HFFc6 (cell line): ENCODE results near the gene C19orf73. TPM values are rescaled to one million over a fixed set of nuclear protein-coding genes. Genes with fewer than 3 reads are reported as not detected.
A peak's percentile ranks its signal among the peaks of the same experiment; 100 is the strongest.
"Not testable (repeated sequence)": the region's sequence is repeated elsewhere in the genome, so short reads cannot be mapped to it uniquely, and the experiment has no call there.

ENCODE experiments used
- DNase-seq: peaks from one replicate; pipeline ENCODE4 v3.0.0-alpha.2; 2018
- H3K27ac Mint-ChIP-seq: 2 replicates; pipeline ENCODE4 v1.8.0; 2020; ENCODE audit warnings: mild to moderate bottlenecking, mixed read lengths
- H3K27me3 Mint-ChIP-seq: 2 replicates; pipeline ENCODE4 v1.8.0; 2021; ENCODE audit warnings: mild to moderate bottlenecking, moderate library complexity, mixed read lengths; ENCODE audit not compliant: insufficient read depth
- H3K36me3 Mint-ChIP-seq: 2 replicates; pipeline ENCODE4 v1.8.0; 2021; ENCODE audit warnings: low read depth, mixed read lengths
- H3K4me1 Mint-ChIP-seq: 2 replicates; pipeline ENCODE4 v1.8.0; 2020; ENCODE audit warnings: low read depth, mixed read lengths
- H3K4me3 Mint-ChIP-seq: 2 replicates; pipeline ENCODE4 v1.8.0; 2020; ENCODE audit warnings: mild to moderate bottlenecking, moderate library complexity, mixed read lengths
- H3K9me3 Mint-ChIP-seq: 2 replicates; pipeline ENCODE4 v1.8.0; 2020; ENCODE audit warnings: mild to moderate bottlenecking, mixed read lengths
- total RNA-seq, 6 experiments: library from RNA; stranded (reverse); fragmentation: NEBNext Ultra II Directional; extraction: Animal tissue kit (Norgen Biotek cat#: 25700); gene quantifications; 2 replicates in 1 of 6; 3 replicates in 5 of 6; pipeline ENCODE4 v1.2.3, GENCODE V29; 2021
- TF ChIP-seq, protein P1 (sequence below): fragments of 200-600 bp; sonication (generic); IDR thresholded peaks from 2 replicates; pipeline ENCODE4 v1.5.0; 2021; ENCODE audit warnings: antibody characterized with exemption, mild to moderate bottlenecking

C19orf73 gene
- total RNA-seq, 6 experiments from 2014 or later = 0.60 to 1.1 (median 0.71) TPM

DNA sequence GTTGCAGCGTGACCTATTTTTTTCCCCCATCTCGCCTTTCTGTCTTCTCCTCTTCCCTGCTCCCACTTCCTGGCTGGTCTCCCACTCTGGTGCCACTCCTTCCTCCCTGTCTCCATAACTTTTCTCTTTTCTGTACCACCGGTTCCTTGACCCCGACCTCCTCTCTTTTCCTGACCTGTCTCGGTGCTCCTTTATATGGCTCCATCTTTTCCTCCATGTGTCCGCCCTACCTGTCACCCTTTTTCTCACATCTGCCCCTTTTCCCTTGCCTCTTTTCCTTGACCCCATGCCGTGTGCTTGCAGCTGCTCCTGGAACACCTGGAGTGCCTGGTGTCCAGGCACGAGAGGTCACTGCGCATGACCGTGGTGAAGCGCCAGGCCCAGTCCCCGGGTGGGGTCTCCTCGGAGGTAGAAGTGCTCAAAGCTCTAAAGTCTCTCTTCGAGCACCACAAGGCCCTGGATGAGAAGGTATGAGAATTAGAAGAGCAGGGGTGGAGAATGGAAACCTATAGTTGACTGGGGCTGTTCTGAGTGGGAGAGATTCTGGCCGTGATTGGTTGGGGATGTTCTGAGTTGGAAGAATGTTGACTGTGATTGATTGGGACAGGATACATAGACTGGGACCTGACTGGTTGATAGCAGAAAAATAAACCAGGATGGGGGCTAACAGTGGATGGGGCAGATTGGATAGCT, 9.7 kb upstream of the C19orf73 start:
- TF ChIP-seq, protein P1, sequence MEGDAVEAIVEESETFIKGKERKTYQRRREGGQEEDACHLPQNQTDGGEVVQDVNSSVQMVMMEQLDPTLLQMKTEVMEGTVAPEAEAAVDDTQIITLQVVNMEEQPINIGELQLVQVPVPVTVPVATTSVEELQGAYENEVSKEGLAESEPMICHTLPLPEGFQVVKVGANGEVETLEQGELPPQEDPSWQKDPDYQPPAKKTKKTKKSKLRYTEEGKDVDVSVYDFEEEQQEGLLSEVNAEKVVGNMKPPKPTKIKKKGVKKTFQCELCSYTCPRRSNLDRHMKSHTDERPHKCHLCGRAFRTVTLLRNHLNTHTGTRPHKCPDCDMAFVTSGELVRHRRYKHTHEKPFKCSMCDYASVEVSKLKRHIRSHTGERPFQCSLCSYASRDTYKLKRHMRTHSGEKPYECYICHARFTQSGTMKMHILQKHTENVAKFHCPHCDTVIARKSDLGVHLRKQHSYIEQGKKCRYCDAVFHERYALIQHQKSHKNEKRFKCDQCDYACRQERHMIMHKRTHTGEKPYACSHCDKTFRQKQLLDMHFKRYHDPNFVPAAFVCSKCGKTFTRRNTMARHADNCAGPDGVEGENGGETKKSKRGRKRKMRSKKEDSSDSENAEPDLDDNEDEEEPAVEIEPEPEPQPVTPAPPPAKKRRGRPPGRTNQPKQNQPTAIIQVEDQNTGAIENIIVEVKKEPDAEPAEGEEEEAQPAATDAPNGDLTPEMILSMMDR = no peak
- DNase-seq = no peak
- peaks cover 10% of the 10 kb centered on the region for H3K4me1 Mint-ChIP-seq
- H3K27me3 Mint-ChIP-seq = peaks cover 6% of the 10 kb centered on the region
- H3K27ac Mint-ChIP-seq = no peak overlapping the region
- H3K9me3 Mint-ChIP-seq = no peaks in the 10 kb centered on the region
- H3K4me3 Mint-ChIP-seq = peak overlapping the region; percentile 85
- H3K36me3 Mint-ChIP-seq = no peaks in the 10 kb centered on the region

DNA sequence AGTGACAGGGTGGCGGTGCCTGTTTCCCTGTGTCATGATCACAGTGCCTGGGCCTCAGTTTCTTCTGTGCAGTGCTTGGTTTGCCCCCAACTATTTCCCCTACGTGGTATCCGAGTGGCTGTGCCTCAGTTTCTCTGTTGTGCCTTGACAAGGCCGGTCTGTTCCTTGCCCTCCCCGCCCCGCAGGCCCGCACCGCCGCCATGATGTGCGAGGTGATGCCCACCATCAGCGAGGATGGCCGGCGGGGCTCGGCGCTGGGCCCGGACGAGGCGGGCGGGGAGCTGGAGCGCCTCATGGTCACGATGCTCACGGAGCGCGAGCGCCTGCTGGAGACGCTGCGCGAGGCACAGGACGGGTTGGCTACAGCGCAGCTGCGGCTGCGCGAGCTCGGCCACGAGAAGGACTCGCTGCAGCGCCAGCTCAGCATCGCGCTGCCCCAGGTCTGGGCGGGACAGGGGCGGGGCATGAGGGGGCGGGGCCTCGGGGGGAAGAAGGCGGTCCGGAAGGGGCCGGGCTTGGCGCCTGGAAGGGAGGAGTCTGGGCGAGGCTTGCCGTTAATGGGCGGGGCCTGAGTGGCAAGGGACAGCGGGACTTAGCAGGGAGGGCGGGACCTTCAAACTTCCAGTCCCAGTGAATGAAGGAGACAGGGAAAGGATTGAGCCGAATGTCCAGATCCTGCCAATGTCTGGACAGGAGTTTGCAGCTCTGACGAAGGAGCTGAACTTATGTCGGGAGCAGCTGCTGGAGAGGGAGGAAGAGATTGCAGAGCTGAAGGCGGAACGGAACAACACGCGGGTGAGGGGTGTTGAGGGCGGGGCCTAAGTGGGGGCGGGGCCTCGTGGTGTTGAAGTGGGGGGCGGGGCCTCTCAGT, 9.0 kb upstream of the C19orf73 start:
- Mint-ChIP-seq H3K27ac (peak overlapping the region; percentile 51; the same call in 1 of the 2 replicates), H3K27me3 (peaks cover 10% of the 10 kb centered on the region), H3K36me3 (no peaks in the 10 kb centered on the region), H3K9me3 (no peaks in the 10 kb centered on the region), H3K4me3 (peak overlapping the region; percentile 85), H3K4me1 (peaks cover 10% of the 10 kb centered on the region)
- TF ChIP-seq, protein P1 = no peak; the same call in 1 of the 2 replicates
- DNase-seq = peak; percentile 94

DNA sequence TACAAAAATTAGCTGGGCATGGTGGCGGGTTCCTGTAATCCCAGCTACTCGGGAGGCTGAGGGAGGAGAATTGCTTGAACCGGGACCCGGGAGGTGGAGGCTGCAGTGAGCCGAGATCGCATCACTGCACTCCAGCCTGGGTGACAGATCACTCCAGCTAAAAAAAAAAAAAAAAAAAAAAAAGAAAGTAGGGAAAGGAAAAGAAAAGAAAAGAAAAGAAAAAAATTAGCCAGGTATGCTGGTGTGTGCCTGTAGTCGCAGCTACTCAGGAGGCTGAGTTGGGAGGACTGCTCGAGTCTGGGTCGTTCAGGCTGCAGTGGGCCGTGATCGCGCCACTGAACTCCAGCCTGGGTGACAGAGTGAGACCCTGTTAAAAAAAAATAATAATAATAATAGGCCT, 8.3 kb upstream of the C19orf73 start:
- H3K36me3 Mint-ChIP-seq, H3K27ac Mint-ChIP-seq, H3K9me3 Mint-ChIP-seq, DNase-seq, H3K4me3 Mint-ChIP-seq: not testable (repeated sequence)
- peaks cover 10% of the 10 kb centered on the region for H3K27me3 Mint-ChIP-seq
- H3K4me1 Mint-ChIP-seq = peaks cover 10% of the 10 kb centered on the region

DNA sequence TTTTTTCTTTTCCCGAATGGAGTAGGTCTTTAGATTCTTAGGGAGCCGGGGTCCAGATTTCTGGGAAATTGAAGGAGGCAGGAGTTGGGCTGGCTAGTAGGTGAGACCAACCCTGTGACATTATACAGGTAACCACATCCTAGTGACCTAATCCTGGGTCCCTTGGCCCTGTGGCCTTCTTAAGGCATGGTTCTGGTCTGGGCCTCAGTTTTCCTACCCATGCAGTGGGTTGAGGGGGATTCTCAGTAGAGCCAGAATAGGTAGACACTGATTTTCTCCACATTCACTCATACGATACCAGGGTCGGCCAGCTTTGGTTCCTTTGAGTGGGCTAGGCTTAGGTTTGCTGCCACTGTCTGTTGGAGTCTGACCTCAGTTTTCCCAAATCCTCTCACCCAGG, 7.6 kb upstream of the C19orf73 start:
- Mint-ChIP-seq H3K27ac (no peak overlapping the region), H3K27me3 (peaks cover 10% of the 10 kb centered on the region), H3K4me1 (peaks cover 10% of the 10 kb centered on the region)

DNA sequence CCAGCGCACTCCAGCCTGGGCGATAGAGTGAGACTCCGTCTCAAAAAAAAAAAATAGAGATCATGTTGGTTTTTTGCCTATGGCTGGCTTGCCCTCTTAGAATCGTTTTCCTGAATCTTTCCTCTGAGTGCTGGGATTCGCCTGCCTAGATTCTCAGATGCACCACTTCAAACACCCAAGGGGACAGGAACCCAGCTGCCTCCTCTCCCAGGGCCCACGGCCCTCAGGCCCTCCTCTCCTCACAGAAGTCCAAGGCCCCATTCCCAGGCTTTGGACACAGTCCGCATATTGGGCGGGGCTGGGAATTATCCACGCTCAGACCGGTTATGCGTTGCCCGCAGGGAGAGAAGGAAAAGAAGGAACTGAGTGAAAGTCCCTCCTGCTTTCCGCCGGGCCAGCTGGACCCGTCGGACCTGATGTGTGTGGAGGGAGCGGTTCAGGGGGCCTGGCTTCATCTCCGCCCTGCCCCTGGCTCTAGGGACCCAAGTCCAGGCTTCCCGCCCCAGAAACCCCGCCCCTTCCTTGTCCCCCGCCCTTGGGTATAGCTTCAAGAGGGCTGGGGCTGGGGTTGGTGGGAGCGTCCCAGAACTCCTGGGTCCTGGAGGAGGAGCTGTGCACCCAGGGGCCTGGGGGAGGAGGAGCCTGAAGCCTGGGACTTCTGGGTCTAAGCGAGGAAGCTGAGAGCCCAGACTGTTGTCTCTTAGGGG, 6.2 kb upstream of the C19orf73 start:
- Mint-ChIP-seq H3K9me3 (no peaks in the 10 kb centered on the region), H3K4me1 (peaks cover 10% of the 10 kb centered on the region), H3K4me3 (no peak overlapping the region), H3K36me3 (no peaks in the 10 kb centered on the region), H3K27me3 (peaks cover 16% of the 10 kb centered on the region), H3K27ac (no peak overlapping the region)
- DNase-seq = no peak
- TF ChIP-seq, protein P1 = no peak

More for the DNA sequence above, 7.6 kb upstream of the C19orf73 start:
- TF ChIP-seq, protein P1 = no peak
- no peak for DNase-seq
- Mint-ChIP-seq H3K9me3 (no peaks in the 10 kb centered on the region), H3K4me3 (no peak overlapping the region), H3K36me3 (no peaks in the 10 kb centered on the region)

DNA sequence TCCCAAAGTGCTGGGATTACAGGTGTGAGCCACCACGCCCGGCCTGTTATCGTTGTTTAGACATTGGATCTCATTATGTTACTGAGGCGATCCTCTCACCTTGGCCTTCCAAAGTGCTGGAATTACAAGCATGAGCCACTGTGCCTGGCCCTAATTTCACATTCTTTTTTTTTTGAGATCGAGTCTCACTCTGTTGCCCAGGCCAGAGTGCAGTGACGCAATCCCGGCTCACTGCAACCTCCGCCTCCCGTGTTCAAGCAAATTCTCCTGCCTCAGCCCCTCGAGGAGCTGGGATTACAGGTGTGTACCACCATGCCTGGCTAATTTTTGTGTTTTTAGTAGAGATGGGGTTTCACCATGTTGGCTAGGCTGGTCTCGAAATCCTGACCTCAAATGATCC, 4.3 kb upstream of the C19orf73 start:
- not testable (repeated sequence) for H3K36me3 Mint-ChIP-seq, DNase-seq, H3K4me3 Mint-ChIP-seq, H3K9me3 Mint-ChIP-seq, H3K27ac Mint-ChIP-seq, H3K4me1 Mint-ChIP-seq
- peaks cover 16% of the 10 kb centered on the region for H3K27me3 Mint-ChIP-seq

DNA sequence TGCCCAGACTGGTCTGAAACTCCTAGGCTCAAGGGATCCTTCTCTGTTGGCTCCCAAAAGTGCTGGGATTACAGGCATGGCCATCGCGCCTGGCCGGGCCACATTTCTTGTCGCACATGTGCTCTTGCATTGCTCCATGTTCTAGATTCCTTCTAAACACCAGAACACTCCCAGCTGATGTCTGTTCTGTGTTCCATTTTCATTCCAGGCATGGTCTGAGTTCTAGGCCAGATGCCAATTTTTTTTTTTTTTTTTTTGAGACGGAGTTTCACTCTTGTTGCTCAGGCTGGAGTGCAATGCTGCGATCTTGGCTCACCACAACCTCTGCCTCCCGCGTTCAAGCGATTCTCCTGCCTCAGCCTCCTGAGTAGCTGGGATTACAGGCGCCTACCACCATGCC, 2.9 kb upstream of the C19orf73 start:
- H3K4me3 Mint-ChIP-seq, DNase-seq: not testable (repeated sequence)
- peaks cover 14% of the 10 kb centered on the region for H3K4me1 Mint-ChIP-seq

More for the DNA sequence above, 2.9 kb upstream of the C19orf73 start:
- not testable (repeated sequence) for H3K27ac Mint-ChIP-seq, H3K36me3 Mint-ChIP-seq, H3K9me3 Mint-ChIP-seq
- peaks cover 18% of the 10 kb centered on the region for H3K27me3 Mint-ChIP-seq
